Ascending aorta (tissue), 2 donors: ENCODE measurements around the gene LIME1. TPM values are rescaled to one million over a fixed set of nuclear protein-coding genes. Genes with fewer than 3 reads are reported as not detected.

Experiments
- DNase-seq, 2 donors: peaks; one replicate each; pipeline ENCODE4 v3.0.0-alpha.2; 2019; ENCODE audit warnings: low spot score in 2 of 2
- H3K27ac ChIP-seq, 2 donors: fragments of 200-600 bp; sonication (generic); one replicate each; pipeline ENCODE4 v1.5.1; 2016 to 2017; ENCODE audit warnings: mild to moderate bottlenecking in 1 of 2
- H3K27me3 ChIP-seq: fragments of 200-600 bp; sonication (generic); one replicate; pipeline ENCODE4 v1.5.1; 2017
- H3K36me3 ChIP-seq, 2 donors: fragments of 200-600 bp; sonication (generic); one replicate each; pipeline ENCODE4 v1.5.1; 2016
- H3K4me1 ChIP-seq, 2 donors: fragments of 200-600 bp; sonication (generic); one replicate each; pipeline ENCODE4 v1.5.1; 2016 to 2017; ENCODE audit warnings: mild to moderate bottlenecking in 1 of 2
- H3K4me3 ChIP-seq, 2 donors: fragments of 200-600 bp; sonication (generic); one replicate each; pipeline ENCODE4 v1.5.1; 2016 to 2017; ENCODE audit warnings: mild to moderate bottlenecking in 1 of 2
- H3K9me3 ChIP-seq, 2 donors: fragments of 200-600 bp; sonication (generic); one replicate each; pipeline ENCODE4 v1.5.1; 2016
- intact Hi-C: fragments of 100-400 bp; cut with DNase I; formaldehyde crosslinking; loops from one replicate; pipeline ENCODE4 v1.15.1; 2023
- total RNA-seq: library from RNA; depleted of rRNA; stranded (reverse); fragments of >200 nt; gene quantifications from one replicate; pipeline ENCODE4 v1.1.0, GENCODE V29; 2016
- TF ChIP-seq, protein P1 (sequence below), 3 experiments: fragments of 200-600 bp in 2 of 3; fragments of 450-650 bp in 1 of 3; sonication (generic) in 2 of 3; IDR thresholded peaks; one replicate each; pipeline ENCODE4 v1.5.1; 2016 to 2019; ENCODE audit warnings: antibody characterized with exemption in 3 of 3, mild to moderate bottlenecking in 1 of 3, moderate library complexity in 1 of 3

Gene LIME1
- total RNA-seq, 1 donor from 2014 or later = 7.3 TPM

DNA sequence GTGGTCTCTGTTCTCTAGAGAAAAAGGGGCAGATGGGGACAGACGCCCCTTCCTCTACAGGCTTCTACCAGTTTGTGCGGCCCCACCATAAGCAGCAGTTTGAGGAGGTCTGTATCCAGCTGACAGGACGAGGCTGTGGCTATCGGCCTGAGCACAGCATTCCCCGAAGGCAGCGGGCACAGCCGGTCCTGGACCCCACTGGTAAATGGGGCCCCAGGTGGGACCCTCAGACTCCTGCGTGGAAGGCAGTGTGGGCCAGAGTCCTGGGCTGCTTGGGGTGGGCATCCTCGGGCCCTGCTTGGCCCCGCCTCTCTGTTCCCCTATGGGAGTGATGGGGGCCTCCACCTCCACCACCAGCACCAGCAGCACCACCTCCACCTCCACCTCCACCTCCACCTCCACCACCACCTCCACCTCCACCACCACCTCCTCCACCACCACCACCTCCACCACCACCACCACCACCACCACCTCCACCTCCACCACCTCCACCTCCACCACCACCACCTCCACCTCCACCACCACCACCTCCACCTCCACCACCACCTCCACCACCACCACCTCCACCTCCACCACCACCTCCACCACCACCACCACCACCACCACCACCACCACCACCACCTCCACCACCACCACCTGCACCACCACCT lies 43.3 kb upstream of the LIME1 start:
- no peak overlapping the region for H3K27ac ChIP-seq
- peaks cover 9 to 29% of the 10 kb centered on the region in 2 donors for H3K36me3 ChIP-seq
- peaks cover 0 to 8% of the 10 kb centered on the region in 2 donors for H3K4me1 ChIP-seq
- no peaks in the 10 kb centered on the region for H3K27me3 ChIP-seq
- intact Hi-C loops = no loop called here
- H3K9me3 ChIP-seq = no peaks in the 10 kb centered on the region
- DNase-seq = no peak
- H3K4me3 ChIP-seq = no peak overlapping the region
- TF ChIP-seq, protein P1, sequence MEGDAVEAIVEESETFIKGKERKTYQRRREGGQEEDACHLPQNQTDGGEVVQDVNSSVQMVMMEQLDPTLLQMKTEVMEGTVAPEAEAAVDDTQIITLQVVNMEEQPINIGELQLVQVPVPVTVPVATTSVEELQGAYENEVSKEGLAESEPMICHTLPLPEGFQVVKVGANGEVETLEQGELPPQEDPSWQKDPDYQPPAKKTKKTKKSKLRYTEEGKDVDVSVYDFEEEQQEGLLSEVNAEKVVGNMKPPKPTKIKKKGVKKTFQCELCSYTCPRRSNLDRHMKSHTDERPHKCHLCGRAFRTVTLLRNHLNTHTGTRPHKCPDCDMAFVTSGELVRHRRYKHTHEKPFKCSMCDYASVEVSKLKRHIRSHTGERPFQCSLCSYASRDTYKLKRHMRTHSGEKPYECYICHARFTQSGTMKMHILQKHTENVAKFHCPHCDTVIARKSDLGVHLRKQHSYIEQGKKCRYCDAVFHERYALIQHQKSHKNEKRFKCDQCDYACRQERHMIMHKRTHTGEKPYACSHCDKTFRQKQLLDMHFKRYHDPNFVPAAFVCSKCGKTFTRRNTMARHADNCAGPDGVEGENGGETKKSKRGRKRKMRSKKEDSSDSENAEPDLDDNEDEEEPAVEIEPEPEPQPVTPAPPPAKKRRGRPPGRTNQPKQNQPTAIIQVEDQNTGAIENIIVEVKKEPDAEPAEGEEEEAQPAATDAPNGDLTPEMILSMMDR (IDR thresholded peaks at IDR 0.05) = no peak

- no peak overlapping the region for H3K4me3 ChIP-seq
- H3K27me3 ChIP-seq = no peaks in the 10 kb centered on the region
- H3K36me3 ChIP-seq = peaks cover 9 to 29% of the 10 kb centered on the region in 2 donors
- DNase-seq = no peak
- TF ChIP-seq, protein P1 (IDR thresholded peaks at IDR 0.05) = no peak
- H3K27ac ChIP-seq = no peak overlapping the region
- H3K4me1 ChIP-seq = peaks cover 7 to 15% of the 10 kb centered on the region in 2 donors
- H3K9me3 ChIP-seq = no peaks in the 10 kb centered on the region
- intact Hi-C loops = no loop called here
Measured at GRCh38 chr20:63693733-63694583, 42.5 kb upstream of the LIME1 start.

DNA sequence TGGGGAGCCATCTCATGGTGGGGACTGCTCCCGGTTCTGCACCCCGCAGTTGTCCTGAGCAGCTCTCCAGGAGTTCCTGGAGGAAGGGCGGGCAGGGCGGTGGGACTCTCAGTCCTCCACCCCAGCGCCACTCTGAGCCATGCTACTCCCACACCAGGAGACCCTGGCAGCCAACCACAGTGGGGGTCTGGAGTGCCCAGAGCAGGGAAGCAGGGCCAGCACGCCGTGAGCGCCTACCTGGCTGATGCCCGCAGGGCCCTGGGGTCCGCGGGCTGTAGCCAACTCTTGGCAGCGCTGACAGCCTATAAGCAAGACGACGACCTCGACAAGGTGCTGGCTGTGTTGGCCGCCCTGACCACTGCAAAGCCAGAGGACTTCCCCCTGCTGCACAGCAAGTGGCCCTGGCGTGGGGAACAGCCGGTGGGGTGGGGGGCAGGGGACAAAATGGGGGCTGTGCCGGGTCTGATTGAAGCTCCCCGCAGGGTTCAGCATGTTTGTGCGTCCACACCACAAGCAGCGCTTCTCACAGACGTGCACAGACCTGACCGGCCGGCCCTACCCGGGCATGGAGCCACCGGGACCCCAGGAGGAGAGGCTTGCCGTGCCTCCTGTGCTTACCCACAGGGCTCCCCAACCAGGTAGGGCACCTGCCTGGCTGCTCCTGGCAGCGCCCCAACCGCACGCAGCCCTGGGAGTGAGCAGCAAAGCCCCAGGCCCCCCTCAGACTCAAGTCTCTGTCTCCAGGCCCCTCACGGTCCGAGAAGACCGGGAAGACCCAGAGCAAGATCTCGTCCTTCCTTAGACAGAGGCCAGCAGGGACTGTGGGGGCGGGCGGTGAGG lies 41.7 kb upstream of the LIME1 start:
- TF ChIP-seq, protein P1 (IDR thresholded peaks at IDR 0.05) = no peak
- no peak for DNase-seq
- Histone ChIP-seq H3K4me3 (no peak overlapping the region), H3K27ac (no peak overlapping the region), H3K9me3 (no peaks in the 10 kb centered on the region), H3K36me3 (peaks cover 9 to 31% of the 10 kb centered on the region in 2 donors), H3K4me1 (peaks cover 16 to 18% of the 10 kb centered on the region in 2 donors), H3K27me3 (no peaks in the 10 kb centered on the region)
- intact Hi-C loops = loop anchor here (5.0 kb wide), 1 partner anchor 33 kb away; no protein-coding TSS in a partner anchor

DNA sequence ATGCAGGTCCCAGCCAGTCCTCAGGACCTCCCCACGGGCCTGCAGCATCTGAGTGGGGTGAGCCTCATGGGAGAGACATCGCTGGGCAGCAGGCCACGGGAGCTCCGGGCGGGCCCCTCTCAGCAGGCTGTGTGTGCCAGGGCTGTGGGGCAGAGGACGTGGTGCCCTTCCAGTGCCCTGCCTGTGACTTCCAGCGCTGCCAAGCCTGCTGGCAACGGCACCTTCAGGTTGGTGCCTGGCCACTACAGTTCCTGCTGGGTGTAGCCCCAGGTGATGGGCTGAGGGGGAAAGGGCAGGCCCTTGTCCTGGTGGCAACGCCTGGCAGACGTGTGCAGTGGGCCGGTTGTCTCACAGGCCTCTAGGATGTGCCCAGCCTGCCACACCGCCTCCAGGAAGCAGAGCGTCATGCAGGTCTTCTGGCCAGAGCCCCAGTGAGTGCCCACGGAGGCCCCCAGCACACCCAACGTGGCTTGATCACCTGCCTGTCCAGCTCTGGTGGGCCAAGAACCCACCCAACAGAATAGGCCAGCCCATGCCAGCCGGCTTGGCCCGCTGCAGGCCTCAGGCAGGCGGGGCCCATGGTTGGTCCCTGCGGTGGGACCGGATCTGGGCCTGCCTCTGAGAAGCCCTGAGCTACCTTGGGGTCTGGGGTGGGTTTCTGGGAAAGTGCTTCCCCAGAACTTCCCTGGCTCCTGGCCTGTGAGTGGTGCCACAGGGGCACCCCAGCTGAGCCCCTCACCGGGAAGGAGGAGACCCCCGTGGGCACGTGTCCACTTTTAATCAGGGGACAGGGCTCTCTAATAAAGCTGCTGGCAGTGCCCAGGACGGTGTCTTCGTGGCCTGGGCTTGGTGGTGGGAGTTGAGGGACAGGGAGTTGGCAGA lies 40.8 kb upstream of the LIME1 start:
- Histone ChIP-seq H3K27ac (peak overlapping the region in 1 of 2 donors; percentile 15), H3K36me3 (peaks cover 9 to 32% of the 10 kb centered on the region in 2 donors), H3K4me3 (no peak overlapping the region), H3K27me3 (no peaks in the 10 kb centered on the region), H3K4me1 (peaks cover 16 to 18% of the 10 kb centered on the region in 2 donors), H3K9me3 (no peaks in the 10 kb centered on the region)
- no peak for DNase-seq
- intact Hi-C loops = loop anchor here (5.0 kb wide), 1 partner anchor 33 kb away; no protein-coding TSS in a partner anchor
- TF ChIP-seq, protein P1 (IDR thresholded peaks at IDR 0.05) = no peak
